Activated naive CD8-positive, alpha-beta T cell treated with anti-CD3 and anti-CD28 coated beads for 36 hours (primary cell): Measurements from ENCODE around the gene COMP. TPM values are rescaled to one million over a fixed set of nuclear protein-coding genes. Genes with fewer than 3 reads are reported as not detected.
"Not testable (repeated sequence)": the region's sequence is repeated elsewhere in the genome, so short reads cannot be mapped to it uniquely, and the experiment has no call there.

Experiments used
- DNase-seq: peaks from one replicate; pipeline ENCODE4 v3.0.0; 2021
- H3K27ac Mint-ChIP-seq: one replicate; pipeline ENCODE4 v1.8.0; 2022; ENCODE audit warnings: mild to moderate bottlenecking, moderate library complexity, mixed read lengths
- H3K27me3 Mint-ChIP-seq: one replicate; pipeline ENCODE4 v1.8.0; 2022; ENCODE audit warnings: mild to moderate bottlenecking, mixed read lengths
- H3K36me3 Mint-ChIP-seq: one replicate; pipeline ENCODE4 v1.8.0; 2021; ENCODE audit warnings: mild to moderate bottlenecking, mixed read lengths
- H3K4me1 Mint-ChIP-seq: one replicate; pipeline ENCODE4 v1.8.0; 2021; ENCODE audit warnings: mixed read lengths
- H3K4me3 Mint-ChIP-seq: one replicate; pipeline ENCODE4 v1.8.0; 2022; ENCODE audit warnings: mild to moderate bottlenecking, moderate library complexity, mixed read lengths
- H3K9me3 Mint-ChIP-seq: one replicate; pipeline ENCODE4 v1.8.0; 2022; ENCODE audit warnings: mixed read lengths
- total RNA-seq, 2 experiments: library from RNA; stranded (reverse); gene quantifications; one replicate each; pipeline ENCODE4 v1.2.3, GENCODE V29; 2021

COMP gene
- not detected for total RNA-seq

DNA sequence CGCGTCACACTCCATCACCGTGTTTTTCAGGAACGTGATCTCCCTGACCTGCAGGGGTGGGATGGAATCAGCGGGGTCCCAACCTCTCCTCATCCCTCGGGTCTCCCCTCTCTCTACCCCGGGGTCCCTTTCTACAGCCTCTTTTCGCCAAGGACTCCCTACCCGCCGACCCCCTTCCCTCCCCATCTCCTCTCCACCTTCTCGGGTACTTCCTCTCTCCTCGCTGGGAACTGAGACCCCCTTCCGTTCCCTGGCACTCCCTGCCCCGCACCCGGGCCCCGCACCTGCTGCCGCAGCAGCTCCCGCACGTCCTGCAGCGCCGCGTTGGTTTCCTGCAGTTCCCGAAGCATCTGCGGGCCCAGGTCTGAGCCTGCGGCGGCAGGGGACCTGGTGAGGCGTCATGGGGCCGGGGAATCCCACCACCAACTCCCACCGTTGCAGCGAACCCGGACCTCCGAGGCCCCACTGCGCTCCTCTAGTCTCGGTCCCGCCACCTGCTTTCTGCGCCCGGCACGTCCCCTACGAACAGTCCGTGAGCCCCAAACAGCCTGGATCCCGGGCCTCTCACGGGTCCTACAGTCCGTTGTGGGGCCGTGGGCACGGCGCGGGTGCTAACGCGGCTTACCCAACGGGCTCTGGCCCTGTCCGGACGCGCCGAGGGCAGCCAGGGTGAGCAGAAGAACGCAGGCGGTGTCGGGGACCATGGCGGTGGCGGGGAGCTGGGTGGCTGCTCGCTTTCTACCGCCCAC lies at the start of gene COMP:
Gene COMP, minus strand, starts transcription at position 740 of the 749 bp plus-strand sequence. Its CDS starts 36 bp downstream, at position 704.
- Mint-ChIP-seq H3K27me3 (peaks cover 91% of the 10 kb centered on the region), H3K27ac (no peak within 1 kb of the TSS), H3K36me3 (no peaks in the 10 kb centered on the region), H3K9me3 (no peaks in the 10 kb centered on the region), H3K4me1 (peaks cover 23% of the 10 kb centered on the region), H3K4me3 (peak within 1 kb of the TSS; percentile 70)
- no peak for DNase-seq

DNA sequence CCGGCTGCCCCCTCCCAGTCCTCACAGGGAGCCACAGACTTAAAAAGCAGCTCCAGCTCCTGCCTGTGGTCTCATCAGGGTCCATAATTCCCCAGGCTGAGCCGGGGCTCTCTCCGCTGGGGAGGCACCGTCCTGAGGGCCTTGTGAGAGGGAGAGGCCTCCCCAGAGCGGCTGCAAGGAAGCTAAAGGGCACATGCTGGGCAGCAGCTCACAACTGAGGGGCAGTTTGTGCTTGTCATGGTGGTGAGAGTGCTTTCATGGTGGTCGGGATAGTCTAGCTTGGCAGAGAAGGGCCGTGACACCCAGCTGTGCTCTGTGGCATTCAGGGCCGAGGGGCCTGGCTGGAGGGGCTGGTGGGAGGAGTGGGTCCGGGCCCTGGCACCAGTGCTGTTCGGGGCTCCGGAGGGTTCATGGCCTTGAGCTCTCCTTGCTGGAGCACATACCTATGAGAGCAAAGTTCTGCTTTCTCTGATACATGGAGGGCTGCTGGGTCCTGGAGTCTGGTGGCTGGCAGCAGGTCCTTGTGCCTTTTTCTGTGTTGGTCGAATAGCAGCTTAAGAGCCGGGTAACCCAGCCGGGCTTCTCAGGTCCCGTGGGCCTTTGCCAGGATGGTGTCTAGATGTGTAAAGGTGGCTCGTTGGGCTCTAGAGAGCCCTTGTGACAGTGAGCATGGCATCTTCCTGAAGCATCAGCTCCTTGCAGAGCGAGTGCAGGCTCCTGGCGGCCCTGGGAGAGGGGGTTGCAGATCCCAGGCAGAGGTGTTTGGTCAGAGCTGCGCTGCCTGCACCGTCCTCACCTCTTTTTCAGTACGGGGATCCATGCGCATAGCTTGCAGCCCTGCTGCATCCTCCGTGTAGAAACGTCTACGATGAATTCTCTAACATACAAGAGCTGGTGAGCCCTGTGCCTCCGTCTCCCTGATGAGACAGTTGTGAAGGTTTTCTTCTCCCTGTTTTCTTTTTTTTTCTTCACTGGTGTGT lies 49.5 kb upstream of the COMP start:
- H3K4me1 Mint-ChIP-seq: peaks cover 82% of the 10 kb centered on the region
- no peaks in the 10 kb centered on the region for H3K27me3 Mint-ChIP-seq
- H3K4me3 Mint-ChIP-seq: no peak overlapping the region
- peaks cover 40% of the 10 kb centered on the region for H3K36me3 Mint-ChIP-seq
- no peak for DNase-seq
- peak overlapping the region; percentile 12 for H3K27ac Mint-ChIP-seq
- H3K9me3 Mint-ChIP-seq: no peaks in the 10 kb centered on the region

DNA sequence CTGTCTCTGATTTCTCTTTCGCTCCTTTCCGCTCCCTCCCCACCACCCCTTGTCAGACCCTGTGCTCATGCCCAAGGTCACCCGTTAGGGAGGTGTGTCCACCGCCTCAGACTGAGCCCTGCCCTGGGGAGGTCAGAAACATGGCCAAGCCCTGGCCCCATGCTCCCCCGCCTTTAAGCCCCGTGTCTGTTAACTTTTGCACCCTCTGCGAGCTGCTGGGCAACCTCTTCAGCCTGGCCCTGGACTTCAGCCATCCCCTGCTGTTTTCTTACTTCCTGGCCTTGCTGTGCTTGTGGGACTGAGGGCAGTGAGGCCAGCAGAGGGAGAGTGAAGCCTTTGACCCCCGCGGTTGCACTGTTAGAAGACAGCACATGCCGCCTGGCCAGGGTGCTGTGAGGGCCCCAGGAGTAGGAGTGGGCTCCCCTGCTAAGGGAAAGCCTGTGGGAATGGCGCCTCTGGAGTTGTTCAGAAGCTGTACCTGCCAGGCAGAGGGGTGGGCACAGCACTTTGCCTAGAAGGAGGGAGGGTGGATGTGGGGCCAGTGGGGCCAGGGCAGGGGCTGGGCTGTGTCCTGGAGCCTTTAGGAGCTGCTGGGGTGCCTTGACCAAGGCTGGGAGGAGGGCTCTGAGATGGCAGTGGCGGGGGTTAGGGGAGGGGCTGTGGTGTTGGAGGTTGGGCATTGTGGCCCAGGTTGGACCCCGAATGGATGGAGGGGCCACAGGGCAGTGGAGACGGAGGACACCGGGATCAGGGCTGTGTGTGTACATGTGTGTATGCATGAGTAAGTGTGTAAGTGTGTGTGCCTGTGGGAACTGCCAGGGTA lies 48.6 kb upstream of the COMP start:
- Mint-ChIP-seq H3K27me3 (no peaks in the 10 kb centered on the region), H3K9me3 (no peaks in the 10 kb centered on the region), H3K36me3 (peaks cover 47% of the 10 kb centered on the region), H3K27ac (peak overlapping the region; percentile 45), H3K4me1 (peaks cover 84% of the 10 kb centered on the region), H3K4me3 (no peak overlapping the region)
- DNase-seq: no peak

DNA sequence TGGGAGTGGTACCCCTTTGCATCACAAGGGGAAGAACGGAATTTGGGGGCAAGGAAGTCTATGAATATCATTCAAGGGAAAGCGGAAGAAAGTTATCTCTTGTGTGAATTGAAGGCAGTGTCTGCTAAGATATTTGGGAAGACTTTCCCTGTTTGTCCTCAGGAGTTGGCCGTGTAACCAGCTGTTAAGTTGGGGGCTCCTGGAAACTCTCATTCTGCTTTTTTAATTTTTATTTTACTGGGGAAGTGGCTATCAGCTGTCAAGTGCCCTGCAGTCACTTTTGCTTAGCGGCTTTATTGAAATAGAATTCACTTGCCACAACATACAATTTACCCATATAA lies 43.5 kb upstream of the COMP start:
- H3K4me1 Mint-ChIP-seq: peaks cover 56% of the 10 kb centered on the region

DNA sequence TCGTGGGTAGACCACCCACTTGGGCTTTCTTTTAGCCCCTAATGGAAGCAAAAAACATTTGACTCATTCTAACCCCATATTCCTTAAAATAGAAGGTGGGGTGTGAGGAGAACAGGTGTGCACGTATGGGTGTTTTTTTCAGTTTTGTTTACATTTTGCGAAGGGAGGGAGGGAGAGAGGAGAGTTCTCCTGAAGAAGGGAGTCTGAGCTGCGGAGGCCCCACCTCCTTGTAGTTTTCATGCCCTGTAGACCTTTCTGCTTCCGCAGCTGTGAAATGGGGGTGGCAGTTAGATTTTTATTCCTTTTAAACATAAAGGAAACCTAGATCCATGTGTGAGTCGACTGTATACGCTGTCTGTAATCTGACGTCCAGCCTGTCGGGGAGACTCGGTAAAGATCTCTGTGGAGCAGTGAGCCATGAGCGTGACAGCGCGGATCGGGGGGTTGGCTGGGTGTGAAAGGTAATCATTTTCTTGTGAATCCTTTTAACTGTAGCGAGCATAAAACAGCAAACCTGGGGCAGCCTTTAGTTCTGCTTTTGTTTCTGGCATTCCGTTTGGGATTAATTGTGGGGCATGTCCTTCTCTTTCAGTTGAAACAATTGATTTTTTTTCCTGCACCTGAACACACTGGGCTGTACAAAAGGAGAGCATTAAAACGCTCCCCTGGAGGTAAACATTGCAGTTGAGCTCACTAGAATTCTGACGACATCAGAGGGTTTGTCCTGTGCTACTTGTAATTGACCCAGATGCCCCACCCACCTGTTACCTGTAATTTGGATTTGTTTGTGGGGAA lies 42.9 kb upstream of the COMP start:
- peaks cover 54% of the 10 kb centered on the region for H3K36me3 Mint-ChIP-seq
- peaks cover 51% of the 10 kb centered on the region for H3K4me1 Mint-ChIP-seq
- no peaks in the 10 kb centered on the region for H3K9me3 Mint-ChIP-seq
- H3K4me3 Mint-ChIP-seq: peak overlapping the region; percentile 94
- H3K27ac Mint-ChIP-seq: peak overlapping the region; percentile 94
- H3K27me3 Mint-ChIP-seq: no peaks in the 10 kb centered on the region
- DNase-seq: no peak

More for the DNA sequence above, 43.5 kb upstream of the COMP start:
- Mint-ChIP-seq H3K27me3 (no peaks in the 10 kb centered on the region), H3K36me3 (peaks cover 60% of the 10 kb centered on the region), H3K9me3 (no peaks in the 10 kb centered on the region), H3K27ac (peak overlapping the region; percentile 46), H3K4me3 (peak overlapping the region; percentile 94)
- DNase-seq: no peak

DNA sequence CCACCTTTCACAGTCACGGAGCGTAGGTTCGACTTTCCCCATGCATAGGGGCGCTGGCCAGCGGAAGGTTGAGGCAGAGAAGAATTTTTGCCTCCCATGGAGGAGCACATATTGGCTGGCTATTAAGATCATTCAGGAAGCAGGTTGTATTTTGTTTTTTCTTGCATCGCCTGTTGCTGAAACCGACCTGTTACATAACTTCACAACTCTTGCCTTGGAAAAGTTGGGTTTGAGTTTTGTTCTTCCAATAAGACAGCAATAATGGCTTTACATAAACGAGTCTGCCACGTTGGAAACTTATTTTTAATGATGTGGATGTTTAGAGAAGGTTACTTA lies 42.0 kb upstream of the COMP start:
- Mint-ChIP-seq H3K9me3 (no peaks in the 10 kb centered on the region), H3K27me3 (no peaks in the 10 kb centered on the region), H3K4me1 (peaks cover 42% of the 10 kb centered on the region), H3K27ac (peak overlapping the region; percentile 94), H3K4me3 (peak overlapping the region; percentile 94), H3K36me3 (peaks cover 48% of the 10 kb centered on the region)
- no peak for DNase-seq

DNA sequence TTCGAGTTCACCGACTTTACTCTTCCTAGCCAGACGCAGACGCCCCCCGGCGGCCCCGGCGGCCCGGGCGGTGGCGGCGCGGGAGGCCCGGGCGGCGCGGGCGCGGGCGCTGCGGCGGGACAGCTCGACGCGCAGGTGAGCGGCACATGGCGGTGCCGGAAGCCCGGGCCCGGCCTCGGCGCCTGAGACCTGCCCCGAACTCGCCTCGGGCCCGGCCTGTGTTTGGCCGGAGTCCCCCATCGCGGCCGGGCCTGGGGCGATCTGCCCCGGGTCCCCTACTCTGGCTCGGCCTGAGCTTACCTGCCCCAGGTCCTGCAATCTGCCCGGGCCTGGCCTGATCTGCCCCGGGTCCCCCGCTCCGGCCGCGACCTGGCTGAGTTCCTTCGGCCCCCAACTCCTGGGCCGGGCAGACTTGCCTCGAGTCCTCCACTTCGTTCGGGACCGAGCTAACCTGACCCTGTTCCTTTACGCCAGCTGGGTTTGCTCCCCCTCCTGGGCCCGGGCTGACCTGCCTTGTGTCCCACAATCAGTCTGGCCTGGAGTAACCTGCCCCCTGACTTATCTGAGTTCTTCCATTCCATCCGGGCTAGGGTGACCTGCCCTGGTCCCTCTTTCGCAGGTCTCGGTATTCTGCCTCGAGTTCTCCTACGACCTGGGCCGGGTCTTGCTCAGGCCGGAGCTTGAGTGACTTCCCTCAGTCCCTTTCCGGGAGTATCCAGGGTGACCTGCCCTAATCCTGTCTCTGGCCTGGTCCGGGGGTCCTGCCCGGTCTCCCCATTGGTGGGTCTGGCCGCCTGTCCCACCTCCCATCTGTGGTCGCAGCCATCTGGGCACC lies 41.4 kb upstream of the COMP start:
- Mint-ChIP-seq H3K4me3 (peak overlapping the region; percentile 94), H3K36me3 (peaks cover 43% of the 10 kb centered on the region)

DNA sequence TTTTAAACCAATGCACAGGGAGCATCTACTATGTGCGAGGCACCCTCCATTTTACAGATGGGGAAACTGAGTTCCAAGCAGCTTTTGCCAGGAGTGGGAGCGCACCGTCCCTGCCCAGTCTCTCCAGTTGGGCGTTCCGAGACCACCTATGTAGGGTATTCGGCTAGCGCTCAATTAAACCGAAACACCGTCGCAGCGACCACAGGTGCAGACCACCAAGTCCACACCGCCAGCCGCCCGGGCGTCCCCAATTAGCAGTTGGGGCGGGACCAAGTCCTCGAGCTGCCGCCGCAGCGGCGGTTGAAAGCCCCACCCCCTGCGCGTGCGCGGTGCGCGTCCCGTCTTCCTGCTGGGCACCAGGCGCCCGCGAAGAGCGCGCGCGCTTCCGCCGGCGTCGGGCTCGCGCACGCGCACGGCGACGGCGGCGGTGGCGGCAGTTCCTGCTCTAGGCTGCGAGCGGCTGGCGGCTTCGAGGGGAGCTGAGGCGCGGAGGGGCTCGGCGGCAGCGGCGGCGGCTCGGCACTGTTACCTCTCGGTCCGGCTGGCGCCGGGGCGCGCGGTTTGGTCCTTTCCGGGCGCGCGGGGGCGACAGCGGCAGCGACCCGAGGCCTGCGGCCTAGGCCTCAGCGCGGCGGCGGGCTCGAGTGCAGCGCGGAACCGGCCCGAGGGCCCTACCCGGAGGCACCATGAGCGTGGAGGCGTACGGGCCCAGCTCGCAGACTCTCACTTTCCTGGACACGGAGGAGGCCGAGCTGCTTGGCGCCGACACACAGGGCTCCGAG lies 40.6 kb upstream of the COMP start, which contains the start of gene UPF1:
Gene UPF1, plus strand, starts transcription at position 436 of the 782 bp plus-strand sequence. Its CDS starts 251 bp downstream, at position 687.
- Mint-ChIP-seq H3K27me3 (peaks cover 9% of the 10 kb centered on the region), H3K9me3 (peaks cover 5% of the 10 kb centered on the region), H3K27ac (peak within 1 kb of the TSS; percentile 94), H3K4me3 (peak within 1 kb of the TSS; percentile 94), H3K4me1 (peaks cover 30% of the 10 kb centered on the region), H3K36me3 (peaks cover 38% of the 10 kb centered on the region)
- DNase-seq: peak; percentile 99

More for the DNA sequence above, 41.4 kb upstream of the COMP start:
- H3K27me3 Mint-ChIP-seq: peaks cover 4% of the 10 kb centered on the region
- peaks cover 36% of the 10 kb centered on the region for H3K4me1 Mint-ChIP-seq
- H3K9me3 Mint-ChIP-seq: peaks cover 2% of the 10 kb centered on the region
- peak overlapping the region; percentile 94 for H3K27ac Mint-ChIP-seq
- DNase-seq: peak; percentile 26

DNA sequence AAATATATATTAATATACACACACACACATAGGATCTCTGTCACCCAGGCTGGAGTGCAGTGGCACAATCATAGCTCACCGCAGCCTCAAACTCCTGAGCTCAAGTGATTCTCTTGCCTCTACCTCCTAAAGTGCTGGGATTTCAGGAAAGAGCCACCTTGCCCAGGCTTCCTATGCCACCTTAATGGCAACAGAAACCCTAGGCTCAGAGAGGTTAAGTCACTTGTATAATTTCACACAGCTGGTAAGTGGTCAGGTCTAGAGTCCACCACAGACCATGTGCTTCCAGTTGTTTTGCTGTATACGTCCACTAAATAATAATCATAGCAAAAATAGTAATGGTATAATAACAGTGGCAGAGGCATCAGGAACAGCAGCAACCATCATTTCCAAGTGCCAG lies 39.4 kb upstream of the COMP start:
- H3K4me3 Mint-ChIP-seq: no peak overlapping the region
- H3K27me3 Mint-ChIP-seq: peaks cover 15% of the 10 kb centered on the region
- H3K36me3 Mint-ChIP-seq: peaks cover 28% of the 10 kb centered on the region
- H3K27ac Mint-ChIP-seq: no peak overlapping the region
- peaks cover 9% of the 10 kb centered on the region for H3K9me3 Mint-ChIP-seq
- H3K4me1 Mint-ChIP-seq: peaks cover 20% of the 10 kb centered on the region
- DNase-seq: no peak

DNA sequence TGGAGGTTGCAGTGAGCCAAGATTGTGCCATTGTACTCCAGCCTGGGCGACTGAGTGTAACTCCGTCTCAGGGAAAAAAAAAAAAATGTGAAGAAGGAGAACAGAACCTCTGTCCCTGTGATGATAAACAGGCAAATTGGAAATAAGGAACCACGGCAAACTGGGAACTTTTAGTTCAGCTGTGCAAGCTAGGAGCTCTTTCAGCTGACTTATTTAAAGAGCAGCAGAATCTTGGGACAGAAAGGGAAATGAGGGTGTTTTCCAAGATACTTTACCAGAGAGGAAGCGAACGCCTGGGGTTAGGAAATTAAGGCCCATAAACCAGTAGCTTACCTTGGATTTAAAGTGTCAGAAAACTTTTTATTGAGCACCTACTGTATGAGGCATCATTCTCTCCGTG lies 37.7 kb upstream of the COMP start:
- no peak overlapping the region for H3K27ac Mint-ChIP-seq
- no peak overlapping the region for H3K4me3 Mint-ChIP-seq
- H3K36me3 Mint-ChIP-seq: peaks cover 13% of the 10 kb centered on the region
- H3K4me1 Mint-ChIP-seq: peaks cover 4% of the 10 kb centered on the region
- peaks cover 9% of the 10 kb centered on the region for H3K9me3 Mint-ChIP-seq
- H3K27me3 Mint-ChIP-seq: peaks cover 16% of the 10 kb centered on the region
- DNase-seq: no peak

DNA sequence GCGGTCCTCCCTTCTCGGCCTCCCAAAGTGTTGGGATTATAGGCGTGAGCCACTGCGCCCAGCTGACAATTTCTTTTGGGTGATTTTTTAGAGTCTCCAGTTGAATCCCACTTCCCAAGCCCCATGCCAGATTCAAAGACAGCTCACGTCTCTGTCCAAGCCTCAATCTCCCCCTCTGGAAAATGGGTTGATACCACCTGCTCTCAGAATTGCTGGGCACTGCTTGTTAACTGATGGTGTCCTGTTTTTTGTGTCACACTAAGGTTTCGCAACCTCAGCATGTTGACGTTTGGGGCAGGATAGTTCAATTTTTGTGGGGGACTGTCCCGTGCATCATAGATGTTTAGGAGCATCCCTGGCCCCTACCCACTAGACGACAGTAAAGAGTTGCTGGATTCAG lies 26.5 kb upstream of the COMP start:
- Mint-ChIP-seq H3K36me3 (no peaks in the 10 kb centered on the region), H3K4me1 (no peaks in the 10 kb centered on the region), H3K9me3 (no peaks in the 10 kb centered on the region), H3K4me3 (no peak overlapping the region), H3K27ac (no peak overlapping the region), H3K27me3 (no peaks in the 10 kb centered on the region)
- no peak for DNase-seq

DNA sequence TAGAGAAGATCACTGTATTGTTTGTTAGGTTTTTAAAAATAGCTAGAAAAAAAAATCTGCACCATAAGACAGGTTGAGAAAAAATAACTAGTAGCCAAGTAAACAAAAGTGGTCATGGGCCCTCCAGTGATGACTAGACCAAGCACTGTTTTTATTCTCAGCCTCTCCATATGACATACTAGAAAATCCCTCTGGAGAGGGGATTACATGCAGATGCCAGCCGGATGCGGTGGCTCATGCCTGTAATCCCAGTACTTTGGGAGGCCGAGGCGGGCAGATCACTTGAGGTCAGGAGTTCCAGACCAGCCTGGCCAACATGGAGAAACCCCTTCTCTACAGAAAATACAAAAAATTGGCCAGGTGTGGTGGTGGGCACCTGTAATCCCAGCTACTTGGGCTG lies 25.5 kb upstream of the COMP start:
- not testable (repeated sequence) for H3K9me3 Mint-ChIP-seq, H3K4me3 Mint-ChIP-seq, H3K27me3 Mint-ChIP-seq, H3K4me1 Mint-ChIP-seq, DNase-seq, H3K27ac Mint-ChIP-seq, H3K36me3 Mint-ChIP-seq

DNA sequence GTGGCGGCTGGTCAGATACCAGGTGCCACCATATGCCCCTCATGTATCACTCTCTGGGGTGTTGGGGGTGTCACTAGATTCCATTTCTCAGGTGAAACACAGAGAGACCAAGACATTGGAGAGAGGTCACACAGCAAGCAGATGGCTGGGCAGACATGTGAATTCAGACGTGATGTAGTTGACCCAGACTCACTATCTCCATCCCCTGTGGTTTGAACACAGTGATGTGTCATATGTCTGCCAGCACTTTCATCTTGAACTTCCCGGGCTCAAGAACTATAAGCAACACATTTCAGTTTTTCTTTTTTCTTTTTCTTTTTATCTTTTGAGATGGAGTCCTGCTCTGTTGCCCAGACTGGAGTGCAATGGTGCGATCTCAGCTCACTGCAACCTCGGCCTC lies 24.6 kb upstream of the COMP start:
- Mint-ChIP-seq H3K4me3 (no peak overlapping the region), H3K36me3 (no peaks in the 10 kb centered on the region), H3K27me3 (no peaks in the 10 kb centered on the region), H3K4me1 (no peaks in the 10 kb centered on the region), H3K9me3 (no peaks in the 10 kb centered on the region), H3K27ac (no peak overlapping the region)
- DNase-seq: no peak
